CD4-positive, alpha-beta T cell treated with Interleukin-15 for 1 hour (primary cell): ENCODE data around the gene PABPC1L.

Experiments used
- DNase-seq: peaks from one replicate; pipeline ENCODE4 v3.0.0-alpha.2; 2020

The PABPC1L gene

DNA sequence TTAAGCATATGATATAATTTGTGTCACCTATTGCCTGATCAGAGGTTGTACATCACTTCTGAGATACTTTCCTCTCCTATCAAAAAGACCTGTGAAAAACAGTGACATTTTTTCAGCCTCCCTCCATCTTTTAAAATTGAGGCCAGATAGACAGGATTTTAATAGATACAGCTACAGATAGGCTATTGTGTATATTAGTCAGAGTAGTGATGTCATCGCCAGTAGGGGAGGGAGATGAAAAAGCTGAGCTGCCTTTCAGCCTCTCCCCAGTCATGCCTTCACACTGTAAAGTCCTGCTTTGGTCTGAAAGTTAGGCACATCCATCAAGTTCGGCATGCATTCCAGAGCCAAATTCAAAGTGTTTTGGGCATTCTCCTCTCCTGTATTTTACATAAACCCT lies 7.9 kb upstream of the PABPC1L start:
- DNase-seq, result no peak

GRCh38 chr20:44904377-44904776 lies 5.5 kb upstream of the PABPC1L start:
- DNase-seq, result no peak

DNA sequence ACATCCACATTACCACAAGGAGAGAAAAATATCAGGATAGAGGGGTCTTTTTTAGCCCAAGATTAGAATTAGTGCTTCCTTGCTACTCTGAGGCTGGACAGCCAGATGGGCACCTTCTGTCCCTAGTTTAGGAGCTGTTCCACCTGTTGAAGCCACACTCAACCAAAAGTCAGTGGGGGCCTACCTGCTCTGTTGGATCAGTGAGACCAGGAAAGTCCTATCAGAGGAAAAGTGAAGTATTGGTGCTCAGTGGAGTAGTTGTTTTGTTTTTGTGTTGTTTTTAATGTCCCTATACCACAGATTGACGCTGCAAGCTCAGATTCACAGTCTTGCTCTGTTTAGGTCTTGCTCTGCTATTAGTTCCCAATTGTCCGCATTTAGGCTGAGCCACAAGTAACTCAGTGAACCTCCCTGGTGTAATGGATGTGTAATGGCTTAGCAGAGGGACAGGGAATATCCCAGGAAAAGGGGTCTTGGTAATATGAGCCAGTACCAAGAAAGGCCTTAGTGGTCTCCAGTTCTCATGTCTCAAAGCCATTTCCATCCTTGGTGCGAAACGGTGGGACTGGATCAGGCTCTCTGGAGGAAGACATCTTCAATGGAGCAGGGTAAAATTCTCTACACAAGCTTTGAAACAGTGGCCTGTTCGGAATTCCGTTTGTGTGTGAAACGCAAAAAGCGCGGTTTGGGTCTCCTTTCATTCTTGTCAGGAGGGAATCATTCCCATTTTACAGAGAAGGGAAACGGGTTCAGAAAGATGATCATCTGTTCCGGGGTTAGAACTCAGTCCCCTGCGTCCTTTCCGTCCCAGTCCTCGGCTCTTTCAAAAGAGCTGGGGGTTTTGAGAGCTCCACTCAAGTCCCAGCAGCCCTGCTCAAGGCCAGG lies 631 bp upstream of the PABPC1L start:
- no peak for DNase-seq

DNA sequence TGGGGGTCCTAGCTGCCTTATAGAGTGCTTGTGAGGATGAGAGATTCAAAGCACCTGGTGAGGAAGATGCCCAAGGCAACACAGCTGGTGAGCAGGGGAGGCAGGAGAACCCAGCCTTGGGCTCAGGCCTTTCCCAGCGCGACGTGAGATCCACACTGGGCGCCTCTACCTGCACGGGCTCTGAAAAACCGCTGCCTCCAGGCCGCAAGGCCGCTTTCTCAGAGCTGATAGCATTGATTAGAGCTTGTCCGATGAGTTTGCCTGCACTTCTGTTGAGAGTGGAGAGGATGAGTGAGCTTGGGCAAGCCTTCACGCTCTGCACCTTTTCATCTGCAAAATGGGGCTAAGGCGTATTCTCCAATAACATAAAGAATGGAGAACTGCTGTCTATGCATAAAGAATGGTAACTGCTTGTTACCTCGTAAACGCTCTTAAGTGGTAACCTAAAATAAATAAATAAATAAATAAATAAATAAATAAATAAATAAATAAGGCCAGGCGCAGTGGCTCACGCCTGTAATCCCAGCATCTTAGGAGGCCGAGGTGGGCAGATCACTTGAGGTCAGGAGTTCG lies 916 bp downstream of the PABPC1L start:
- DNase-seq, result no peak

- peak; percentile 24 for DNase-seq
Observed at GRCh38 chr20:44911264-44911921, 1.5 kb downstream of the PABPC1L start.

DNA sequence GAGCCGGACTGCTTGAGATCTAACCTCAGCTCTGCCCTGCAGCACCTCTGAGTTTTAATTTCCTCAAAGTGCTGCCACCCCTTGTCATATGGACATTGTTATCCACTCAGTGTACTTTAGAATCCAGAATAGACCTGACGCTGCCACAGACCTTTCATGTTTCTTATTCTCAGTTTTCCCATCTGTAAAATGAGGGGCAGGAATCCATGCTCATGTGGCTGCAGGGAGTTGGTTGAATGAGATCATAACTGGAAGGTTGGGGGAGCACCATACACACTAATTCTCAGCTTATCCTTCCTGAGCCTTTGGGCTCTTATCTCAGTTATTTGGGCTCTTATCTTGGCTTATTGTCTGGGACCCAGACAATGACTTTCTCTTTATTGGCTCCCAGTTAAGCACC lies 2.3 kb downstream of the PABPC1L start:
- no peak for DNase-seq

- no peak for DNase-seq
Observed at GRCh38 chr20:44914924-44915323, 5.1 kb downstream of the PABPC1L start.

DNA sequence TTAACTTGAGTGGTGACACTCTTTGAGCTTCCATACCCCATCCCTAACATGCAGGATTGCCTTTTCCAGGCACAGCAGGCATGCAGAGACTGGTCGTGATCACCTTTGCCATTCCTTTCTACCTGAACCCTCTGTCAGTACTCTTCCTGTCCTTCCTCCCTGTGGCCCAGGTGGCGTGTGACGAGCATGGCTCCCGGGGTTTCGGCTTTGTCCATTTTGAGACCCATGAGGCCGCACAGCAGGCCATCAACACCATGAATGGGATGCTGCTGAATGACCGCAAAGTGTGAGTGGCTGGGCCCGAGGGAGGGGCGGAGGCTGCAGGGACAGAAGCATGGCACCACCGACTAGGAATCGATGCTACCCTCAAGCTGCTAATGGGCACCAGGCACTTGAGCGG lies 6.7 kb downstream of the PABPC1L start:
- DNase-seq, result no peak

DNA sequence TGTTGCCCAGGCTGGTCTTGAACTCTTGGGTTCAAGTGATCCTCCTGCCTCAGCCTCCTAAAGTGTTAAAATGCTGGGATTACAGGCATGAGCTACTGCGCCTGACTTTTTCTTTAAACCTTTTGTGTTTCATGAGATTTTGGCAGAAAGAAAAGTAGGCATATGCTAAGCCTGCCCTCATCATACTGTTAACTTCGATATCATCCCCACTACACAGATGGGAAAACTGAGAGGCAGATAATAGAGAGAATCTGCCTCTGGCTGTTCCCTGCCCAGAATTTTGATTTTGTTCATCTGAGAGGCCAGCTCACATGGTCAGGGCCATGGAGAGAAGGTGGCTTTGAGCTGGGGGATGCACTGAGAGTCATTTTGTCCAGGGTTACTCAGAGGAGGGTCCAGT lies 7.5 kb downstream of the PABPC1L start:
- no peak for DNase-seq

DNA sequence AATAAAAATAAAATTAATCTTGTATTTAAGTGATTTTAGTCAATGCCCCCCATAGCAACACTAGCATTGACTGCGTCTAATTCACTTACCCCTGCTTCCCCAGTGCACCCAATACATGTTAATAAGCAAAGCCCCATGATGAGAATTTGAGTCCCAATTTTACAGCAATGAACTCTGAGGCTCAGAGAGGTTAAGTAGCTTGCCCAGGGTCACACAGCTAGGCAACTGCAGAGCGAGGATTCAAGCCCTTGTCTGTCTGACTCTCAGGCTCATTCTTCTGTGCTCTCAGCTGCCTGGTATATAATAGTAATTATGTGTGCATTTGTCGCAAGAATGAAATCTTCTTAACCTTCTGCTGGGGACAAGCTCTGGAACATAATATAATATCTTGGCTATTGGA lies 8.5 kb downstream of the PABPC1L start:
- no peak for DNase-seq

GRCh38 chr20:44918761-44919160 lies 8.9 kb downstream of the PABPC1L start:
- no peak for DNase-seq

DNA sequence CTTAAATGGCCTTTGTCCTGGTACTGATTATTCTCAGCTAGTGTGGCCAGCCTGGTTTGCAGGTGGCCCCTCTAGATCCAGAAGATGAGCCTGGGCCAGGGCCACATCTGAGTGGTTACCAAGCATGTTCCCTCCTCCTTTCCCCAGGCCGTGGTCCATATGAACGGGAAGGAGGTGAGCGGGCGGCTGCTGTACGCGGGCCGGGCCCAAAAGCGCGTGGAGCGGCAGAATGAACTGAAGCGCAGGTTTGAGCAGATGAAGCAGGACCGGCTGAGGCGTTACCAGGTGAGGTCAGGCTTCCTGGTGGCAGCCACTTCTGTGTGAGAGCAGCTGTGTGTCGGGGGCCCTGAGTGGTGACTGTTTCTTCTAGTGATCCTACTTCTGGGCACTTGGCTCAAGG lies 11.6 kb downstream of the PABPC1L start:
- no peak for DNase-seq

GRCh38 chr20:44924541-44924940 lies 14.7 kb downstream of the PABPC1L start:
- DNase-seq, result no peak

DNA sequence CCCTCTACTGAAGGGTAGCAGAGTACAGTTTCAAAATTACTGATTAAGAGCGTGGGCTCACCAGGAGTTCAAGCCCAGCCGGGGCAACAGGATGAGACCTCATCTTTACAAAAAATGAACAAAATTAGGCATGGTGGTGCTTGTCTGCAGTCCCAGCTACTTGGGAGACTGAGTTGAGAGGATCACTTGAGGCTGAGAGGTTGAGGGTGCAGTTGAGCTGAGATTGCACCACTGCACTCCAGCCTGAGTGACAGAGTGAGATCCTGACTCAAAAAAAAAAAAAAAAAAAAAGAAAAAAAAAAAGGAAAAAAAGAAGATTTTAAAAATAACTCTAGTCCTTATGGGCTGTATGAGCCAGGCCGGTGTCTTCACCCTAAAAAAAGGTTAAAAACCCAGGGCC lies 18.7 kb downstream of the PABPC1L start:
- no peak for DNase-seq

- DNase-seq, result no peak
Observed at GRCh38 chr20:44930517-44931168, 20.8 kb downstream of the PABPC1L start.

GRCh38 chr20:44931911-44932310 lies 22.1 kb downstream of the PABPC1L start:
- DNase-seq, result no peak

GRCh38 chr20:44932916-44933315 lies 23.1 kb downstream of the PABPC1L start:
- no peak for DNase-seq

DNA sequence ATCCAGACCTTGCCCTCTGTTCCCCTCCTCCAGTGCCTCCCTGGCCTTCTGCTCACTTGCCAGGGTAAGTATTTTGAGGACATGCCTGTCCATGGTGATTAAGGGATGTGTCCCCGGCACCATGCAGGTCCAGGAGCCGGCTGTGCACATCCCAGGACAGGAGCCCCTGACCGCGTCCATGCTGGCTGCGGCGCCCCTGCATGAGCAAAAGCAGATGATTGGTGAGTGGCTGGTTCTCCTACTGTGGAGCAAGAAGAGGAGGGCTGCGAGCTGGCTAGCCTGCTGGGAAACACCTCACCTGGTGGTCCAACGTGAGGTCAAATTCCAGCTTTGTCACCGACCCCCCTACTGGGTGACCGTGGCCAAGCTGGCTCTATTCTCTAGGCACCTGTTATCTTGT lies 26.6 kb downstream of the PABPC1L start:
- DNase-seq, result no peak

GRCh38 chr20:44938637-44939036 lies 28.8 kb downstream of the PABPC1L start:
- DNase-seq, result no peak

DNA sequence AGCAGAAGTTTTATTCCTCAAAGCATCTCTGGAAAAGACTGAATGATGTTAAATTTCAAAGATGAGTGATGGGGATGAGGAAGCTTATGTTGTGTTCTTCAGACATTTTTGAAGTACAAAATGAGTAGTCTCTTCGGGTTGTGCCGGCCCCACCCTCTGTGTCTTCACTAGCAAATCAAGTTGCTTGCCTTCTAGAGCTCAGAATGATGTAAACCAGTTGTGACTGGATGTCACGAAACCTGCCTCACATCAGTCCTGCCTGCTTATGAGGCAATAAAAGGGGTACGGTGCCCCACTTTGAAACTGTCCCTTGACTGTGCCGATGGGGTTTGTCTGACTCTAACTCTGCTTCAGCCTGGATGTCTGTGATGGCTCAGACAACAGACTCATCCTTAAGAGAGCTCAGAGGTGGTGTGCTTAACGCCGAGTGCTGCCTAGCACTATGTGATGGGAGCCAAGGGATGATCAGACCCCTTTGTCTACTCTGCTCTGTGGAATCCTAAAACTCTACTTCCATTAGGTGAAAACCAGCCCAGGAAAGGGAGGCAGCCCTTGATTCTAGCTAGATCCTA lies 31.3 kb downstream of the PABPC1L start:
- no peak for DNase-seq

DNA sequence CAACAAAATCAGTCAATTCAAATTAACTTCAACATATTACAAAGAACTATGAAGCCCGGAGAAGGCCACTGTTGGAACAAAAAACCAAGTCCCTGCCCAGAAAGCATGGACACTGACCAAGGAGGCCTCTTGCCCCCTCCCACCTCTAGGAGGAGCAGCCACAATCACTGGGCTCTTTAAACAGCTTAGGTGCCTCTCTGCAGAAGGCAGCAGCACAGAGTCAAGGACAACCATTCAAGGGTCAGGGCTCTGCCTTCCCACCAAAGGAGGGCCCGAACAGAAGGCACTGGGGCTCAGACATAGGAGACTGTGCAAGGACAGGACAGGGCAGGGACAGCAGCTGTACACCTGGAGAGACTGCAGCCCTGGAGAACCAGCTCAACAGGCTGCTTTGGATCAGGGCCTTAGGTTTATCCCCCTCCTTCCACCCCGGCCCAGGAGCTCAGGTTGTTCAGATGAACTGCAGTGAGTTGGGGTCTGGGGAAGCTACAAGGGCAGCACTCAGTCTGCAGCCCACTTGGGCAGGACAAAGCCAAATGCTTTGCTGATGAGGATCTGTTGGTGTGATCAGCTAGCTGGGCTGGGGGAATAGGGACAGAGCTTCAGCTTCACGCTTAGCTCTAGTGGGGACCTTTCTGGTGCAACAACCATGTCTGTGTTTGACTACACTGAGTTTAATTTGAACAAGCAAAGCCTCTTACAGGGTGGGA lies 32.6 kb downstream of the PABPC1L start:
- no peak for DNase-seq

GRCh38 chr20:44943828-44944227 lies 34.0 kb downstream of the PABPC1L start:
- no peak for DNase-seq

GRCh38 chr20:44945261-44945660 lies 35.4 kb downstream of the PABPC1L start:
- no peak for DNase-seq
